ENCODE measurements around the gene TMEM100. TPM values are rescaled to one million over a fixed set of nuclear protein-coding genes. Genes with fewer than 3 reads are reported as not detected.

The TMEM100 gene
- polyA plus RNA-seq, 1 of the 3 experiments (the other 2 are of a cell fraction): 1.7 TPM

DNA sequence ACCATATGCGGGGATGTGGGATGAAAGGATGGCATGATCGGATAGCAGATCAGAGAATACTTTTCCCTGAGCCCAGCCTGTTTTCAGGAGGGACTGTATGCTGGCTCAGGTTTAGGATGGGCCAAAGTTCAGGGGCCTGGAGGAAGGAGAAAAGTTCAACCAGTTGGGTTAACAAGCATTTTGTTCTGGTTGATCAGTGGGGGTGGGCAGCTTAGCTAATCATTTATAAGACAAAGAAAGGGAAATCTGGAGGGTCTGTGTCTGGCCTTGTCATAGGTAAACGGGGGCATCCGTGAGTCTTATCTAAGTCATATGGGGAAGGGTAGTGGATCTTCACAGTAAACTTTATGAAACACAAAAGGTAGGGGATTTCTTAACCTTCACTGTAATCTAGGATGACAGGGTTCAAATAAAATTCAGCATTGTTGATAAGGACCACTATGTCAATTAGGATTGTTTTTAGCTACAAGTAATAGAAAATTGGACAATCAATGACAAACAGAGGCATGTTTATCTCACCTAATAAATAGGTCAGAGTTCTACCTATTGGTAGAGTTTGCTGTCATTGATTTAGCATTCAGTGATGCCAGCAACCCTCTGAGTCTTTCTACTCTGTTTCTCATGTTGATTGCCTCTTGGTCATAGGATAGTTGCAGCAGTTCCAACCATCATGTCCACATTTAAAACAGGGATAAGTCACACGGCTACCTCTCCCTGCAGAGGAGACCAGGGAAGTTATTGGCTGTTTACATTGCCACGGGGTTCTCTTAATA lies 39.6 kb upstream of the TMEM100 start:
- TF ChIP-seq YY1 (IDR thresholded peaks at IDR 0.05; ENCODE audit: low read depth): no peak
- no peak for TF ChIP-seq REST (IDR thresholded peaks at IDR 0.05; ENCODE audit: low read depth, low read length)
- no peak for TF ChIP-seq TEAD4 (IDR thresholded peaks at IDR 0.05; ENCODE audit: borderline replicate concordance, insufficient read depth)
- TF ChIP-seq USF1 (IDR thresholded peaks at IDR 0.05; ENCODE audit: borderline replicate concordance, low read depth): no peak
- TF ChIP-seq FOSL2 (IDR thresholded peaks at IDR 0.05; ENCODE audit: borderline replicate concordance, low read depth): no peak
- TF ChIP-seq EZH2phosphoT487 (IDR thresholded peaks at IDR 0.05; ENCODE audit: borderline replicate concordance, low read depth): no peak
- no peak for TF ChIP-seq EP300 (IDR thresholded peaks at IDR 0.05; ENCODE audit: borderline replicate concordance in 1 of 2, low read depth in 1 of 2, low read length in 1 of 2)
- no peak for TF ChIP-seq GATA2 (CRISPR knock-in tag; IDR thresholded peaks at IDR 0.05)
- no peak for TF ChIP-seq CTCF (IDR thresholded peaks at IDR 0.05)
- Histone ChIP-seq H3F3A (replicated peaks; ENCODE audit: insufficient read depth) (no peaks in the 10 kb centered on the region), H3K27me3 (ENCODE audit: insufficient read depth) (no peaks in the 10 kb centered on the region), H3K4me1 (ENCODE audit: control insufficient read depth in 1 of 2, insufficient read depth in 2 of 2, low read depth in 1 of 2, low read length in 1 of 2) (peaks cover 0 to 6% of the 10 kb centered on the region in 2 experiments; a peak in 3 of 4 replicates), H3K4me3 (ENCODE audit: low read depth in 2 of 2, low read length in 1 of 2) (no peak overlapping the region), H3K9me2 (no peaks in the 10 kb centered on the region), H3K36me3 (replicated peaks in 1 of 2; ENCODE audit: control insufficient read depth in 1 of 2, insufficient read depth in 2 of 2, low read length in 1 of 2) (peaks cover 0 to 5% of the 10 kb centered on the region in 2 experiments), H2AFZ (ENCODE audit: low read depth) (no peak overlapping the region), H3K9ac (no peak overlapping the region), H3K4me2 (no peak overlapping the region), H3K9me3 (no peaks in the 10 kb centered on the region), H4K20me1 (ENCODE audit: insufficient read depth) (peaks cover 6% of the 10 kb centered on the region; the same call in 1 of the 2 replicates), H3K27ac (ENCODE audit: low read depth in 2 of 2, low read length in 1 of 2) (no peak overlapping the region), H3K79me2 (ENCODE audit: insufficient read depth) (peaks cover 29% of the 10 kb centered on the region)
- WGBS (ENCODE audit: low lambda C conversion rate): 93% methylated on average over 6 of the region's 6 CpGs
- CTCF ChIA-PET: interaction anchor here (0.6 to 6.4 kb wide), 7 partner anchors 9 to 879 kb away, joined by 3 to 52 read pairs (median 3); partner anchors contain the start of gene PCTP
- POLR2A ChIA-PET: no interaction called here
- DNase-seq: no peak

Measured in SK-N-SH (cell line).